Kidney epithelial cell (primary cell): ENCODE results near the gene TJP2. TPM values are rescaled to one million over a fixed set of nuclear protein-coding genes. Genes with fewer than 3 reads are reported as not detected.

Experiments used
- DNase-seq: peaks from one replicate; pipeline ENCODE4 v3.0.0-alpha.2; 2010; ENCODE audit warnings: low read depth
- H3K27me3 ChIP-seq: 2 replicates; pipeline ENCODE4 v1.6.0; 2011; ENCODE audit warnings: low read length; ENCODE audit not compliant: control insufficient read depth, insufficient read depth
- H3K36me3 ChIP-seq: 2 replicates; pipeline ENCODE4 v1.5.1; 2011; ENCODE audit warnings: low read length; ENCODE audit not compliant: control insufficient read depth, insufficient read depth
- H3K4me3 ChIP-seq: 2 replicates; pipeline ENCODE4 v1.5.1; 2011; ENCODE audit warnings: low read depth, mild to moderate bottlenecking, control low read depth, low read length
- CTCF ChIP-seq: IDR thresholded peaks from 2 replicates; pipeline ENCODE4 v1.5.1; 2011; ENCODE audit warnings: mild to moderate bottlenecking, moderate library complexity, low read length, control low read depth, inconsistent platforms; ENCODE audit not compliant: insufficient read depth, poor library complexity, severe bottlenecking
- total RNA-seq: library from RNA; depleted of rRNA; stranded (reverse); fragments of >200 nt; gene quantifications from 2 replicates; pipeline ENCODE4 v1.2.3, GENCODE V29; 2015

The TJP2 gene
- total RNA-seq, 1 donor from 2014 or later = 341 TPM

- Histone ChIP-seq H3K36me3 (no peaks in the 10 kb centered on the region), H3K27me3 (no peaks in the 10 kb centered on the region), H3K4me3 (no peak overlapping the region)
- no peak for TF ChIP-seq CTCF
- DNase-seq = no peak
These were observed 39.6 kb downstream of the TJP2 start for GRCh38 chr9:69213647-69214046.

GRCh38 chr9:69214939-69215338 lies 40.9 kb downstream of the TJP2 start:
- TF ChIP-seq CTCF = no peak
- H3K27me3 ChIP-seq = no peaks in the 10 kb centered on the region
- no peak for DNase-seq
- H3K4me3 ChIP-seq = no peak overlapping the region
- no peaks in the 10 kb centered on the region for H3K36me3 ChIP-seq

- no peaks in the 10 kb centered on the region for H3K36me3 ChIP-seq
- TF ChIP-seq CTCF = no peak
- H3K27me3 ChIP-seq = no peaks in the 10 kb centered on the region
- DNase-seq = no peak
- H3K4me3 ChIP-seq = no peak overlapping the region
These were observed 41.9 kb downstream of the TJP2 start for GRCh38 chr9:69215774-69216485.

GRCh38 chr9:69218166-69218565 lies 44.1 kb downstream of the TJP2 start:
- Histone ChIP-seq H3K4me3 (no peak overlapping the region), H3K27me3 (no peaks in the 10 kb centered on the region), H3K36me3 (no peaks in the 10 kb centered on the region)
- no peak for DNase-seq
- no peak for TF ChIP-seq CTCF

- TF ChIP-seq CTCF = no peak
- no peak for DNase-seq
- peaks cover 1% of the 10 kb centered on the region for H3K36me3 ChIP-seq
- no peaks in the 10 kb centered on the region for H3K27me3 ChIP-seq
- no peak overlapping the region for H3K4me3 ChIP-seq
These were observed 47.0 kb downstream of the TJP2 start for GRCh38 chr9:69221036-69221435.

- Histone ChIP-seq H3K36me3 (peaks cover 1% of the 10 kb centered on the region), H3K4me3 (no peak overlapping the region), H3K27me3 (no peaks in the 10 kb centered on the region)
- no peak for TF ChIP-seq CTCF
- DNase-seq = no peak
These were observed 48.9 kb downstream of the TJP2 start for GRCh38 chr9:69222970-69223369.
